Left renal cortex interstitium (tissue), 4 donors: ENCODE results near the gene DGCR6L. TPM values are rescaled to one million over a fixed set of nuclear protein-coding genes. Genes with fewer than 3 reads are reported as not detected.
A peak's percentile ranks its signal among the peaks of the same experiment; 100 is the strongest.
"Not testable (repeated sequence)": the region's sequence is repeated elsewhere in the genome, so short reads cannot be mapped to it uniquely, and the experiment has no call there.

Experiments
- DNase-seq, 4 donors: peaks; one replicate each; pipeline ENCODE4 v3.0.0-alpha.2; 2013; ENCODE audit warnings: low read depth in 4 of 4, low spot score in 2 of 4, missing footprints in 1 of 4
- polyA plus RNA-seq, 4 donors: library from polyadenylated mRNA; unstranded; fragments of 120-200 nt; gene quantifications; one replicate each; pipeline ENCODE4 v1.2.1, GENCODE V29; 2013; ENCODE audit not compliant: insufficient read length in 4 of 4

Gene DGCR6L
- polyA plus RNA-seq, 4 donors = 50.6 to 74.4 (median 59.3) TPM

GRCh38 chr22:20310773-20311172 is 9.1 kb downstream of the DGCR6L start:
- not testable (repeated sequence) for DNase-seq

GRCh38 chr22:20310180-20310579 is 9.7 kb downstream of the DGCR6L start:
- DNase-seq = not testable (repeated sequence)

GRCh38 chr22:20308806-20309650 is 10.8 kb downstream of the DGCR6L start:
- not testable (repeated sequence) for DNase-seq

GRCh38 chr22:20307448-20308447 is 12.1 kb downstream of the DGCR6L start:
- DNase-seq = not testable (repeated sequence)

GRCh38 chr22:20306646-20307447 is 13.0 kb downstream of the DGCR6L start:
- DNase-seq = not testable (repeated sequence)

GRCh38 chr22:20305894-20306645 is 13.8 kb downstream of the DGCR6L start:
- no peak for DNase-seq

GRCh38 chr22:20305230-20305893 is 14.5 kb downstream of the DGCR6L start:
- DNase-seq = not testable (repeated sequence)

- DNase-seq = no peak
Observed at GRCh38 chr22:20304646-20305045, 15.2 kb downstream of the DGCR6L start.

GRCh38 chr22:20303229-20303534 is 16.7 kb downstream of the DGCR6L start:
- not testable (repeated sequence) for DNase-seq

GRCh38 chr22:20302438-20303228 is 17.2 kb downstream of the DGCR6L start:
- no peak for DNase-seq

- no peak for DNase-seq
Observed at GRCh38 chr22:20299746-20300136, 20.1 kb downstream of the DGCR6L start.

- DNase-seq = peak in 2 of 4 donors; percentile 19 to 57
Observed at GRCh38 chr22:20298803-20299745, 20.8 kb downstream of the DGCR6L start.

- no peak for DNase-seq
Observed at GRCh38 chr22:20298110-20298802, 21.6 kb downstream of the DGCR6L start.

- no peak for DNase-seq
Observed at GRCh38 chr22:20297414-20298109, 22.3 kb downstream of the DGCR6L start.

- no peak for DNase-seq
Observed at GRCh38 chr22:20296598-20296997, 23.3 kb downstream of the DGCR6L start.
